ENCODE measurements around the gene TNNT3. TPM values are rescaled to one million over a fixed set of nuclear protein-coding genes. Genes with fewer than 3 reads are reported as not detected.

Gene TNNT3
- total RNA-seq, 4 donors from 2014 or later = 4.6 to 21.3 (median 14.4) TPM

DNA sequence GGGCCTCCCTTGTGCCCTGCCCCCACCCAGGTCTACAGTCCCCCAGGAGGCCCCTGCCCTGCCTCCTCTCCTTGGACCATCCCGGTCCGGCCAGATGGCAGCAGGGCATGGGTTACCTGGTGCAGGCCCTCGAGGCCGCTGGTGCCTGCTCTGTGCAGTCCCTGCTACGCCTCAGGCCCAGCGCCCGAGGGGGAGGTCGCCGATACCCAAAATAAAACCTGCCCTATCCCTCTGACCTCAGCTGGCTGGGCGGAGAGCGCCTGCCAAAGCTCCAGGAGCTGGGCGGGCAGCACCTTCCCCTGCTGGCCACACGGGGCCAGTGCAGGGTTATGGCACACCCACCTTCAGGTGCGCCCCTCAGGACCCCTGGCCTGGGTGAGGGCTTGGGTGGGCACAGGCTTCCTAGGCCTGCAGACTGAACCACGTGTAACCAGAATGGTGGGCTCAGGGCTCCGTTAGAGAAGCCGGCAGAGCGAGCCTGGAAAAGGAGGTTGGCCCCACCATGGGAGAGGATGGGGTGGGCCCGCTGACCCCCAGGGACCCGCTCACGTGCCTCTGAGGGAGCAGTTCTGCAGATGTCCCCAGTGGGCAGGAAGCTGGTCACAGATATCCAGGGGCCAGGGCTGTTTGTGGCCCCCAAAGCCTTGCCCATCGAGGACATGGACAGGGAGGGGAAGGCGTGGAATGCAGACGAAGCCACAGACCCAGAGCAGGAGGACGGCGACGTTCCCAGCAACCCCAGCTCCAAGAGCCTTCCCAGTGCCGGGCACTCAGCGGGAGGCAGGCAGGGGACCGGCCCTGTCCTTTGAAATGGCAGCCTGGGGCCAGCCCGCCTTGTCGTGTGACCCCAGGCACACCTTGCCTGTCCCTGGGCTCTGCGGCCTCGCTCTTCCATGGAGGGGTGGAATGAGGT is 1.7 kb upstream of the TNNT3 start:
- ATAC-seq (ENCODE audit: low FRiP score) = peak; percentile 35
- no peak for DNase-seq (ENCODE audit: low spot score)
- TF ChIP-seq, protein P1, sequence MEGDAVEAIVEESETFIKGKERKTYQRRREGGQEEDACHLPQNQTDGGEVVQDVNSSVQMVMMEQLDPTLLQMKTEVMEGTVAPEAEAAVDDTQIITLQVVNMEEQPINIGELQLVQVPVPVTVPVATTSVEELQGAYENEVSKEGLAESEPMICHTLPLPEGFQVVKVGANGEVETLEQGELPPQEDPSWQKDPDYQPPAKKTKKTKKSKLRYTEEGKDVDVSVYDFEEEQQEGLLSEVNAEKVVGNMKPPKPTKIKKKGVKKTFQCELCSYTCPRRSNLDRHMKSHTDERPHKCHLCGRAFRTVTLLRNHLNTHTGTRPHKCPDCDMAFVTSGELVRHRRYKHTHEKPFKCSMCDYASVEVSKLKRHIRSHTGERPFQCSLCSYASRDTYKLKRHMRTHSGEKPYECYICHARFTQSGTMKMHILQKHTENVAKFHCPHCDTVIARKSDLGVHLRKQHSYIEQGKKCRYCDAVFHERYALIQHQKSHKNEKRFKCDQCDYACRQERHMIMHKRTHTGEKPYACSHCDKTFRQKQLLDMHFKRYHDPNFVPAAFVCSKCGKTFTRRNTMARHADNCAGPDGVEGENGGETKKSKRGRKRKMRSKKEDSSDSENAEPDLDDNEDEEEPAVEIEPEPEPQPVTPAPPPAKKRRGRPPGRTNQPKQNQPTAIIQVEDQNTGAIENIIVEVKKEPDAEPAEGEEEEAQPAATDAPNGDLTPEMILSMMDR (IDR thresholded peaks at IDR 0.05) = no peak

DNA sequence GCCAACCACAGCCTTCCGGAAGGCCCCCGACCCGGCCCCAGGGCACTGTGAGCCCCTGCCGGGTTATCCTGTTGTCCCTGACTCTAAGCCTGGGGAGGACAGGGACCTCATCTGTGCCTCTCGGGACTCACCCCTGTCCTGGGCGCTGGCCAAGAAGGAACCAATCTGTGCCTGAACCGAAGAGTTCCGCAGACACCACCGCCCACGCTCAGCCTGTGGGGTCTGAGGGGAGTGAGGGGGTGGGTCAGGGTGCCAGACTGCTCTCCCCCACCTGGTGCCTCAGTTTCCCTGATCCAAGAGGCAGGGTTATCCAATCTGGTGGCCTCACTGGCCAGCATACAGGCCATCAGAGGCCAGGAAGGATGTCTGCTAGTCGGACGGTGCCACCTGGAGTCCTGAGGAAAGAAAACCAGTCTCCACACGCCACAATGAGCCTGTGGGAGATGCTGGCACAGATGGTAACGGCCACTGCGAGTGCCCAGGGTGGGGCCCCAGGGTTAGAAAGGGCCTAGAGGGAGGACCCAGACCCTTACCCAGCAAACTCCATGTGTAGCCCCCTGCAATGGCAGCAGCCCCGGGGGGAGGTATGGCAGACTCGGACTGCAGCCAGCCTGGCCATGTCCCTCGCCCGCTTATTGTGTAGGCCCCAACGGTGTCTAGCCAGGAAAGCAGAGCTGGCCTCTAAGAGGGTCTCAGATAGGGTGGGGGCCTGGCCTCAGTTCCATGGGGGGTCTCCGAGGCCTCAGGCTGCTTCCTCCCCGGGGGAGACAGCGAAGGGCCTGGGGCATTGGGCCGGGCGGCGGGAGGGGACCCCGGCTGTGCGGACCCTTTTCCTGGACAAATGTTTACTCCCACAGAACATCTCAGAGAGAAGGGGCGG is 827 bp upstream of the TNNT3 start:
- DNase-seq (ENCODE audit: low spot score) (no peak), ATAC-seq (ENCODE audit: low FRiP score) (no peak)
- TF ChIP-seq, protein P1 (IDR thresholded peaks at IDR 0.05) = no peak

DNA sequence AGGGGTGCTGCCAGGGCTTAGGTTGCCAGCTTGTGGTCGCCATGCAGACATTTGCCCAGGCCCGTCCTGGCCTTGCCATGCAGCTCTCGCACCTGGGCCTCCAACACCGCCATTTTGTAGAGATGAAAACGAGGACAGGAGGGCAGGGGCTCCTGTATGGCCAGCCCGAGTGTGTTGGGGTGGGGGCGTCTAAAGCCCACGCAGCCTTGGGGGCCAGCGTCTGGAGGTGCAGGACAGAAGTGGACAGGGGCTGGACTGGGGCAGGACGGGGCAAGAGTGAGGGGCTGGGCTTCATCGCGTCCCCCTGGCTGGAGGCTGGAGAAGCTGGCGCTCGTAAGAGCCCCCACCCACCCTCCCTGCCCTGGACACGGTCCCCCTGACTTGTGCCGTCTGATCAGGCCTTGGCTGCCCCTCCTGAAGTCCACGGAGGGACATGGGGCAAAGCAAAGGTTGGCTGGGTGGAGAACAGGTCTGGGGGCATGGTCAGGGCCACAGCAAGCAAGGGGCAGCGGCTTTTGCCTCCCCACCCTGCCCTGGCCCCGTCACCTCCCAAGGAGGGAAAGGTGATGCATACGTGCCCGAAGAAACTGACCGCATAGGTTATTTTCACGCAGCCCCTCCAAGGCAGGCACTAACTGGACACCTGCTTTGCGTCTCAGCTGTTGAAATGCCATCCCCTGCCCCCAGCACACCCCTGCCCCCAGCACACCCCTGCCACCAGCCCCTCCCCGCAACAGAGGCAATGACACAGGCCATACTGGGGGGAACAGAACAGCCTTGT is 815 bp downstream of the TNNT3 start:
- ATAC-seq (ENCODE audit: low FRiP score) (no peak), DNase-seq (ENCODE audit: low spot score) (no peak)
- TF ChIP-seq, protein P1 (IDR thresholded peaks at IDR 0.05) = no peak

DNA sequence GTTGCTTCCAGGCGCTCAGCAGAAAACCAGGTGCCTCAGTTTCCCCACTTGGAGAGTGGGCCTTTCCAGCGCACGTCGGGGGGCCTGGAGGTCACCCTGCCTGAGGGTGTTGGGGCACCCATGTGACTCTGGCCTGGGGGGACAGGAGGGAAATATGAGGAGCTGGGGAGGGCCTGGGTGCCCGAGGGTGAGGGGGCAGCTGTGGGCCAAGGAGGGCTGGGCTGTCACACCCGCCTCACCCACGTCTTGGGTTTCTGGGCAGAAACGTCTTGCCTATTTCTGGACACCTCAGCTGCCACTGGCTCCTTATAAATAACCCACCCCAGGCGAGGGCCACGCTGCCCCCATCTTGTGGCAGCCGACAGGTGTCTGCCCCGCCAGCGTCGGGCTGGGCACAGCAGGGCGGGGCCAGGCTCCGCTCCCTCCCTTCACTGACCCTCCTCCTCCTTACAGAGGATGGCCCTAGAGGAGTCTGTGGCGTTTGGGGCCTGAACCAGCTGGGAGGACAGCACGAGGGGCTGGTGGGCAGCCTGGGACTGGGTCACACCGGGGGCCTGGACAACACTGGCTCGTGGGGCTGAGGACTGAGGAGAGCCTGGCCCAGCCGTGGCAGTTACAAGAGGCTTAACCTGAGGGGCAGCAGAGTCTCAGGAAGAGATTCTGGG is 1.5 kb downstream of the TNNT3 start:
- no peak for ATAC-seq (ENCODE audit: low FRiP score)
- TF ChIP-seq, protein P1 (IDR thresholded peaks at IDR 0.05) = no peak
- no peak for DNase-seq (ENCODE audit: low spot score)

DNA sequence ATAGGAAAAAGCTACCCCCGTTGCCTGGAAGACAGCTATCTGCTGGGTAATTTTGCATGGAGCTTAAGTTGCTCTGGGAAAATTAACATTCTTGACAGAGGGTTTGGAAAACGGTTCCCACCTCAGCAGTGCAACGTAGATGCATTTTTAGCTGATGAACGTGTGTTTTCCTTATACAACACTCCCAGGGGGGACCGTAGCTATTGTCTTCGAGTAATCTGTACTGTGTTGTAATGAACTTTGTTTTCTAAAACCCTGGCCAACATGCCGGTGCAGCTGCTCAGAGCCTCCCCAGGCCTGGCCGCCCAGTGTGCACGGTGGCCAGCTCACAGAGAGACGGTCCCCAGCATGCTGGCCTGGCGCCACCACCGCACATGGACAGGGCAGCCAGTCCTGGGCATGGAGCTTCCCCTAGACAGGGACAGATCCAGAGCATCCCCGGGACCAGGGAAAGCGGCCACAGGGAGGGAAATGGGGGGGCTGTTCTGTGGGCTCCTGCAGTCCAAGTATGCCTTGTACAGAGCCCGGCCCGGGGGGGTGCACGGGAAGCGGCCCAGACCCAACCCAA is 2.2 kb downstream of the TNNT3 start:
- TF ChIP-seq, protein P1 (IDR thresholded peaks at IDR 0.05) = no peak
- ATAC-seq (ENCODE audit: low FRiP score) (no peak), DNase-seq (ENCODE audit: low spot score) (no peak)

Data from omental fat pad (tissue), 4 donors.